ENCODE data around the gene ACTL7A.
"Not testable (repeated sequence)": the region's sequence is repeated elsewhere in the genome, so short reads cannot be mapped to it uniquely, and the experiment has no call there.

ACTL7A gene

DNA sequence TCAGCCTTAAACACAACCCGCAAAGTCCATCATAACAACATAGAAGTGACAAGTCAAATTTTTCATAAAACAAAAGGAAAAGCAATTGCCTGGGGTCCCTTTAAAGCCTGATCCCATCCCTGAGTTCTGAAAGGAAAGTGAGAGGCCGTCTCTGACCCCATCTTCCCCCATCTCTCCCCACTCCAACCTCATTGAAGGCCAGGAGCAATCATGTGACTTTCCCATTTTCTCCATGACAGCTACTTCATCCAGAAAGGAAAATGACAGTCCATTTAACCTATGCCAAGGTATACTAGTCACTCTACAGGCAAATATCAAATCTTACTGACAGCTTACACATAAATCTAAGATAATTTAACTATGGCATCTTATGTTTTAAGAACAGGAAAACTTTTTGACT is 15.5 kb downstream of the ACTL7A start:
- DNase-seq (ENCODE audit: low read depth in 2 of 2): no peak

DNA sequence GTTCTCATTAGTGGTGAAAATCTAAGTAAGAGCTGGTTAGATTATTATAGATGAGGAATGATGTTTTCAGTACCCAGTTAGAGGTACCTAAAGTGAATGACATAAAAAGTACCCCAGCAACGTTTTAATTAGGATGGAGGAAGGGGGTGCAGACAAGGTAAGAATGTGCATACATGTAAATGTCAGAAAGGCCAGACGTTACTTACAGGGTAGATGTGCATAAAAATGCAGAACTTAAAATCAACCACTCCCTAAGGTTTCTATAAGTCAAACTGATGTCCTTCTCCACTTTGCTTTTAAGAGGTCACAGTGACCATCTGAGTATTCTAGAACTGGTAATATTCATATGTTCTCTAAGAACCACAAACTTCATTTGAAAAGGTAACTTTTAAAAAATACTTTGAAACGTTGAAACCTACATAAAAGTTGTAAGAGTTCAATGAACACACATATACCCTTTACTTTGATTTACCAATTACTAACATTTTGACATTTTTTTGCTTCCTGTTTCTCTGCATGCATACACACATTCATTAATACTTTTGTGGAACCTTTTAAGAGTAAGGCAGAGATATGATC is 18.8 kb downstream of the ACTL7A start:
- no peak for DNase-seq (ENCODE audit: low read depth in 2 of 2)

DNA sequence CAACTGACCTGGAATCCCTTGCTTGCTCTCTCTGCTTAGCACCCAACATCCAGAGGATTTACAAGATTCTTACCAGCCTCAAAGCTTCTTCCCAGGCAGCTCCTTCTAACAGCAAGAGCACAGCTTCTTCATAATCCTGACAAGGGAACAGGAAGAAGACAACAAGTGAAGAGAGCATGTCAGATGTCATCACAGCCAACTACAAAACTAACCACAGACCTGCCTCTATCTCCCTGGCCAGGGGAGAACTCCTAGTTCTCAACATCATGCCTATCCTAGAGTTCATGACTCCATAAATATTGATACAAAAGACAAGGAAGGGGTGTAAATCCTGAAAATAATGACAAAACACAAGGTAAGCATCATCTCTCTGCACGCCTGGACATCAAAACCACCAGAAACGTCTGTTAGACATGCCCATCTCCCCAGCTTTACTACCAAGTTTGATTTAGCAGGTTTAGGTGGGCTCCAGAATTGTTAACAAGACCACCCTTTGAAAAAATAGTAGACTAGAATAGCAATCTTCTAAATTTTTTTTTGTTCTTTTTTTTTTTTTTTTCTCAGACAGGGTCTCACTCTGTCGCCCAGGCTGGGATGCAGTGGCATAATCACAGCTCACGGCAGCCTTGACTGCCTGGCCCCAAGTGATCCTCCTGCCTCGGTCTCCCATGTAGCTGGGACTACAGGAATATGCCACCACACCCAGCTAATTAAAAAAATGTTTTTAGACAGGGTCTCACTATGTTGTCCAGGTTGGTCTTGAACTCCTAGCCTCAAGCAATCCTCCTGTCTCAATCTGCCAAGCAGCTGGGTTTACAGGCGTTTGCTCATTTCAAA is 20.2 kb downstream of the ACTL7A start:
- no peak for DNase-seq (ENCODE audit: low read depth in 2 of 2)

DNA sequence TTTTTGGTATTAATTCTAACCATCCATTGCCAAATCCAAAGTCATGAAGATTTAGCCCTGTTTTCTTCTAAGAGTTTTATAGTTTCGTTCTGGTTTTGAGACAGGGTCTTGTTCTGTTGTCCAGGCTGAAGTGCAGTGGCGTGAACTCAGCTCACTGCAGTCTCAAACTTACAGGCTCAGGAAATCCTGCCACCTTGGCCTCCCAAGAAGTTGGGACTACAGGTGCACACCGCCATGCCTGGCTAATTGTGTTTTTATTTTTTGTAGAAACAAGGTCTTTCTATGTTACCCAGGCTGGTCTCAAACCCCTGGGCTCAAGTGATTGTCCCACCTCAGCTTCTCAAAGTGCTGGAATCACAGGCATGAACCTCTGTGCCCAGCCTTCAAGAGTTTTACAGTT is 21.0 kb downstream of the ACTL7A start:
- no peak for DNase-seq (ENCODE audit: low read depth in 2 of 2)

DNA sequence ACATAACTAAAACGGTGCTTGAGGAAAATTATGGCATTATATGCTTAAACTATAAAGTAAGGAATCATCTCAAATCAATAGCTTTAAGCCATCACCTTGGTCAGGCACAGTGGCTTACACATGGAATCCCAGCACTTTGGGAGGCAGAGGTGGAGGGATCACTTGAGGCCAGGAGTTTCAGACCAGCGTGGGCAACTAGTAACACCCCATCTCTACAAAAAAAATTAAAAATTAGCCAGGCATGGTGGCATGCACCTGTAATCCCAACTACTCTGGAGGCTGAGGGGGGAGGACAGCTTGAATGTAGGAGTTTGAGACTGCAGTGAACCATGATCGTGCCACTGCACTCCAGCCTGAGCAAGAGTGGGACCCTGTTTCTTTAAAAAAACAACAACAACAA is 22.6 kb downstream of the ACTL7A start:
- DNase-seq (ENCODE audit: low read depth in 2 of 2): no peak

DNA sequence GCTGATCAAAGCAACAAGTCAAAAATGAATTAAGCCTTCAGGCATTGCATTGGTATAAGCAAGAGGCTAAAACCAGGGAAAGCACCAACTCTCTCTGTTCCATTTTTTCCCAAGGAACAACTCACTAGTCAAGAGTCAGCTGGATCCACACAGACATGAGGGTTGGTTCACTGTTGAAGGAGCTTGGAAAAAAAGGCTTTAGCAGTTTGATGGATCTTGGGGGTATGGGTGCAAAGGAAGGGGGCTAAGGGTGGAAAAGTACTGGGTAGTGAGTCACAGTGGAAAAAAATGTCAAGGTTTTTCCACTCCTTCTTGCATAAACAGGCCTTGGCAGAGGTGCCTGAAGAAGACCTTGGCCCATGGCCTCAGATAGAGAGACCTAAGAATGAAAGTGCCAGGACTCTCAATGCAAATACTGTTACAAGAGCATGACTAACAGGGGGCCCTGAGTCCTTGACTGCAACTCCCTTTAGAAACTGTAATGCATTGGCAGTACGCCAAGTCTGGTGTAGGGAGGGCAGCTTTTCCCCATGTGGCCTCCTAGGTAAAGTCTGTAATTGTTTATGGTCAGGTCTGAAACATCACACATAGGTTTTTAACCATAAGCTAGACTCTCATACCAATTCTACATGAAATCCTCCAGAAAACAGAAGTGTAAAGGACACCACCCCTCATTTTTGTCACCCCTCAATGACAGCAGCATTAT is 23.7 kb downstream of the ACTL7A start:
- DNase-seq (ENCODE audit: low read depth in 2 of 2): peak; percentile 47 to 54

DNA sequence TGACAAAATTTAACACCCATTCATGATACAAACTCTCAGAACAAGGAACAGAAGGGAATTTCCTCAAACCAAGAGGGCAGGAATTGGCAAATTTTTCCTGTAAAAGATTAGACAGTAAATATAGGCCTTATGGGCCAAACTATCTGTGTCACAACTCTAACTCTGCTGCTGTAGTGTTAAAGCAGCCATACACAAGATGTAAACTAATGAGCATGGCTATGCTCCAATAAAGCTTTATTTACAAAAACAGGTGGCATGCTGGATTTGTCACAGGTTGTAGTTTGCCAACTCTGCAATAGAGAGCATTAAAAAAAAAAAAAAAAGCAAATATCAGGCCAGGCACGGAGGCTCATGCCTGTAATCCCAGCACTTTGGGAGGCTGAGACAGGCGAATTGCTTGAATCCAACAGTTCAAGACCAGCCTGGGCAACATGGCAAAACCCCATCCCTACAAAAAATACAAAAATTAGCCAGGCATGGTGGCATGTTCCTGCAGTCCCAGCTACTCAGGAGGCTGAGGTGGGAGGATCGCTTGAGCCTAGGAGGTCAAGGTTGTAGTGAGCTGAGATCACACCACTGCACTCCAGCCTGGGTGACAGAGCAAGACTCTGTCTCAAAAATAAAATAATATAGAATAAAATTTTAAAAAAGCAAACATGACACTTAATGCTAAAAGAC is 24.7 kb downstream of the ACTL7A start:
- not testable (repeated sequence) for DNase-seq (ENCODE audit: low read depth in 2 of 2)

DNA sequence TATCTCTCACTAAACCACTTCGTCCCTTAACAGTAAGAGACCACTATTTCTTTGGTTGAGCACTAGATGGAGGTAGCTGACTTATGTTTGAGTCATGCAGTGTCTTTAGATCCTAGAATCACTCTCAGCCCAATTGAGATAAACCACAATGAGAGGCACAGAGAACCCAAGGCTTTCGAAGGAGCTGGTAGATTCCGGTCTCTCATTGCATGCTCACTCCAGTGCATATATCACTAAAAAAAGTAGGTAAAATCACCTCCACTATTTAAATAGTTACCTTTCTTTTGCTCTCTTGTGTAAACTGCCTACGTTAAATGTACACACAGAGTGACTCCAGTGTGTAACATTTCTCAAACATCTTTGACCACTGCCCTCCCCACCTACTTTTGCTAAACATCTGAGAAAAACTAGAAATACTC is 27.6 kb downstream of the ACTL7A start:
- DNase-seq (ENCODE audit: low read depth in 2 of 2): no peak

DNA sequence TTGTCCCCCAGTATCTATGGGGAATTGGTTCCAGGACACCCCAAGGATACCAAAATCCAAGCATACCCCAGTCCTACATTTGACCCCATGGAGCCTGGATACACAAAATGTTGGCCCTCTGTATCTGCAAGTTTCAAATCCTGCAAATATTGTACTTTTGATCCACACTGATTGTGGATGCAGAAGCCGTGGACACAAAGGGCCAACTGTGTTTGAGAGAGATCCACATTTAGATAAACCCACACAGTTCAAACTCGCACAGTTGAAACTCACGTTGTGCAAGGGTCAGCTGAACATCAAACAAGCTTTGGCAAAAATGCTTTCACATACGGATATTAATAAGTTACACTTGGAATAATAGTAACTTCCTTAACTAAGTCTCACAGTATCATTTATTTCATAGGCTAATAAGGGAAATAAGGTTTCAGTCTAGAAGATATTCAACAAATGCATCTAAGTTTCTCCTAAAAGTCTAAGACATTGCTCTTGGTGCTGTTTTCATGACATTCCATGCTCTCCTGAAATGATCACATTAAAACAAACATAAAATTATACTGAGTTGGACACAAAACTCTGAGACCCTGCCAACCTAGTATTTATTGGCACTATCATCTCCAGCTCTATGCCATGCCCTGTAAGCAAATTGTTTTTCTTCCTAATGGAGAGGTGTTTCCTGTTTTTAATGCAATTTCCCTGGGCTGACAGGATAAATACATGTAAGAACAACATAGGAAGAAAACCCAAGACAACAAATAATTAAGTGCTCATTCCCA is 32.3 kb downstream of the ACTL7A start:
- no peak for DNase-seq (ENCODE audit: low read depth in 2 of 2)

DNA sequence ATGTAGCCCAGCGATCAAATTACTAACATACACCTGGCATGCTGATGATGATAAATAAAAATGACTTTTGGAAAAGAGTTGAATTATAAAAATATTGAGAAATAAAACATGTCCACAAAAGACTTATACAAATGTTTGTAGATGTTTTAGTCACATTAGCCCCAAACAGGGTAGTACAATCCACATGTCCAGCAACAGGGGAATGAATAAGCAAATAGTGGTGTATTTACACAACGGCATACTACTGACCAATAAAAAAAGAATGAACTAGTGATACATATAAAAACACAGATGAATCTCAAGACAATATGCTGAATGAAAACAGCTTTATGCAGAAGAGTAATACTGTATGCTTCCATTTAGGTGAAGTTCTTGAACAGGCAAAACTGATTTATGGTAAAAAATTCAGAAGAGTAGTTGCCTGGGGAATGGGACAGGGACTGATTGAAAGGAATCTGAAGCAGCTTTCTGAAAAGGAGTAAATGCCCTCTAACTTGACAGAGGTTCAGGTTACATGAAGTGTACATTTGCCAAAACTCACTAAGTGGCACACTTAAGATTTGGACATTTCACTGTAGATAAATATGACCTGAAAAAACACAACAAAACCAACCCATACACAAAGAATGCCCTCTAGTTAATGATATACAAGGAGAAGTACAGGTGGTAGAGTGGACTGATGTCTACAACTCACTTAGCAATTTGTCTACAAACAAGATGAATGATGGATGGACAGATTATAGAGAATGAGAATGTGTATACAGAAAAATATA is 35.4 kb downstream of the ACTL7A start:
- no peak for DNase-seq (ENCODE audit: low read depth in 2 of 2)

DNA sequence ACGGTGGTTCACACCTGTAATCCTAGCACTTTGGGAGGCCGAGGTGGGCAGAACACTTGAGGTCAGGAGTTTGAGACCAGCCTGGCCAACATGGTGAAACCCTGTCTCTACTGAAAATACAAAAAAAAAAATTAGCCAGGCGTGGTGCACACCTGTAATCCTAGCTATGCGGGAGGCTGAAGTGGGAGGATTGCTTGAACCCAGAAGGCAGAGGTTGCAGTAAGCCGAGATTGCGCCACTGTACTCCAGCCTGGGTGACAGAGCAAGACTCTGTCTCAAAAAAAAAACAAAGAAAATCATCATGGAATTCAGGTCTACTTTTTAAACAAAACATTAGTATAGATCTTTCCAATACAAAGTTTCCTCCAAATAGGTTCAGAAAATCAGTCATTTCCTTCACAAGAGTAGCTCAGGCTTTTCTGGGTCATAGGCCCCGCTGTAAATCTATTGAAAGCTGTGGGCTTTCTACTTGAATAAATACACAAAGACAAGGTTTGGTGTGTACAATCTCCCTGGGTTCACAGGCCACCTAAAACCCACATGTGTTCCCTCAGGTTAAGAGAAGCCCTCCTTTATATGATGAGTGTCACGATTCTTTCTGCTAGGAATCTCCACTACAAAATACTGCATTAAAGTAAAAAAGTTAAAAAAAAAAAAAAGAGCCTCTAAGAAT is 37.1 kb downstream of the ACTL7A start:
- not testable (repeated sequence) for DNase-seq (ENCODE audit: low read depth in 2 of 2)

DNA sequence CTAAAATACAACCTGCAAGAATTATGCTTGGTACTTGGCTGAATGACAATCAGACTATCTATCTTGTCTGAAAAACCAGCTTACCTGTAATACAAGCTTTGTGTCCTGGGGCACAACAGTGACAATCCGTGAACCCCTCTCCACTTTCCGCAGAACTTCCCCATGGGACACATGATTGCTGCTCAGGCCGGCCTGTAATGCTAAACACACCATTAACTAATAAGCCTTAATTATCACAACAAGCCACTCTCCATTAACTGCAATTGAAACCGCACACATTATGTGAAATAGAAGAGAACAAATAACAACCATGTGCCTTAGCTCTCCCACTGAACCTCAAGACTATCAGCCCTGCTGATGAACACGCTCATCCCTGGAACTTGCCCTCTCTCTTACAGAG is 38.1 kb downstream of the ACTL7A start:
- DNase-seq (ENCODE audit: low read depth in 2 of 2): no peak

DNA sequence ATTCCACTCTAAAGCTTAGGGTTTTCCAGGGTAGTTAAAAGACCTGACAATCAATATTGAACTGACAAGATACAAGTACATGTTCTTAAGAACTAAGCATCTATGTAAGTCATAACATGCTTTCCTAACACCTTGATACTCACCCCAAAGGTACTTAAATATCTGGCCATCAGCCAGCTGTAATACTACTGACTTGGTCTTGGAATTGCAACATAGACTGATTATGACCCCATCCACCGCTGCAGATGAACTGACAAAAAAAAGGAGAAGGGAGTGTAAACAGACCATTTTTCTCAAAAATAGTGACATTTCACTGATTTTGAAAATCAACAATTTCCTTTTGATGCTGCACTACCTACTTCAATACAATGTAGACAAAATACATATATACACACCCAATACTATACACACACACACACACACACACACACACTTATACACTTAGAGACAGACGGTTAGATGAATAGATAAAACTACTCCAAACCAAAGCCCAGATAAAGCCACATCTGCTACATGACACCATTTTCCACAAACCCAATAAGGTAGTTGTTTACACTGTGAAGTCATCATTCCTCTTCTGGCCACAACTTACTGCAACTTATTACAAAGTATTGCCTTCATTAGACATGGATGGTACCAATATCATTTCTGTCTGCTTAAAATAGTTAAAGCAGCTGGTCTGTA is 41.5 kb downstream of the ACTL7A start:
- DNase-seq (ENCODE audit: low read depth in 2 of 2): no peak

DNA sequence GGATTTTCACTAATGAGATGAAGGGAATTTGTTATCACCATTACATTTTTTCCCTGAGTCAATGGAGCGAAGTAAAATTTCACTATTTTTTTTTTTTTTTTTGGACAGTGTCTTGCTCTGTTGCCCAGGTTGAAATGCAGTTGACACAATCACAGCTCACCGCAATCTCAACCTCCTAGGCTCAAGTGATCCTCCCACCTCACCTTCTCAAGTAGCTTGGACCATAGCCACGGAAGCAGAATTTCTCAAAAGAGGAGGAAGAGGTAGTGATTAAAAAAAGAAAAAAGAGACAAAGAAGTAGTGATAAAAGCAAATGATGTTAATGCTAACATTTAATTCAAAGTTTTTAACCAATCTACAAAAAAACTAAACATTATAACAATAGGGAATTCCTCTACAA is 42.1 kb downstream of the ACTL7A start:
- no peak for DNase-seq (ENCODE audit: low read depth in 2 of 2)

DNA sequence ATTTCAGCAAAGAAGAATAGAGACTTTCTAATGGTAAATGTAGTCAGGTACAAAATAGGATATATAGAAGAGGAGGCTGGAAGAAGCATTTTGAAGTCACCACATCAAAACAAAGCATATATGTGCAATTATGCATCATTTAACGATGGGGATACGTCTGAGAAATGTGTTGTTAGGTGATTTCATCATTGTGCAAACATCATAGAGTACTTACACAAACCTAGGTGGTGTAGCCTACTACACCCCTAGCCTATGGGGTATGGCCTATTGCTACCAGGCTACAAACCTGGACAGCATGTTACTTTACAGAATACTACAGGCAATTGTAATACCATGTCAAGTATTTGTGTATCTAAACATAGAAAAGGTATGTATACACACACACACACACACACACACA is 43.4 kb downstream of the ACTL7A start:
- no peak for DNase-seq (ENCODE audit: low read depth in 2 of 2)

DNA sequence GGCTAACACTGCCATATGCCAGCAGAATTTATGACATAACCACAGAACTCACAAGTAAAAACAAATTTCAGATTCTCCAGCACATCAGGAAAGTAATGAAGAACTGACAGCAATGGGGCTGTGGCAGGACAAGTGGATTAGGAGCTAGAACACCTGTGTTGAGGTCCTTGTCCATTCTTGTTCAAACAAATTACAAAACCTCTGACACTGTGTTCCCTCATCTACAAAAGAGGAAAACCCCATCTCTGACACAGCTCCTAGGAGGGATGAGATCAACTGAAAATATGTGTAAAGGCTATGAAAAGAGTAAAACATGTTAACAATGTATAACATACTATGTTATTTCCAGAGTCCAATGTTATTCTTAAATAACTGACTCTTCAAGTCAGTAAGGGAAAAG is 48.3 kb downstream of the ACTL7A start:
- no peak for DNase-seq (ENCODE audit: low read depth in 2 of 2)

DNA sequence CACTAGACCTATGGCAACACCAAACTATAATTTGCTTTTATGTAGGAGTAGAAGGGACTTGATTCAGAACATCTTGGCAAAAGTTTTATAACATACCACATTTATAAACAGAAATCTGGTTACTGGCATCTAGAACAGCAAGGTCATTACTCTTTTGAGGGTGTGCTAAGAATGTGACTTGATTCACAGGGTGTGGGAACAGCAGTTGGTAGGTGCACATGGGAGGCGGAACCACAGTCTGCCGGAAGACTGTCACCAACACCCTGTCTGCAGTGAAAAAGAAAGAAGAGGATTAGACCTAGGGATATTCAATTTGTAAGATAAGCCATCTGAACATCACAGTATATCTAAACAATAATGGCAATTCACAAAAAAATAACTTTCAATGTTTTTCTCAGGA is 48.8 kb downstream of the ACTL7A start:
- no peak for DNase-seq (ENCODE audit: low read depth in 2 of 2)

DNA sequence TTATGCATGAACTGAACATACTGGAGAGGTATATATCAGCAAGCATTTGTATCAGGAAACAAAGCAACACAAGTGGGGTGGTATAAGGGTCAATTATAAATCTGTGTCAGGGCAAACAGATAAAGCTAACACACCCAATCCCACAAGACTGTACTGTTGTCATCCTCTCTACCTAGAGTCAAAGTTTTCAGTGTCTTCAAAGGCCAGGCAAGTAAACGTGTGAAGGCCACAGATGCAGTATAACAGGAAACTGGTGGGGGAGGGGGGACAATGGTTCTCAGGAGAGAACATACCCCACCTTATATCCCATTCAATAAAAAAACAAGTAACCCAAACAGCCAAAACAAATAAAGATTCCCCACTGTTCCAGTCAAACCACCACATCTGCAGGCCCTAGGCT is 49.8 kb downstream of the ACTL7A start:
- DNase-seq (ENCODE audit: low read depth in 2 of 2): no peak
